Panc1 (cell line): ENCODE measurements around the gene SCUBE3. TPM values are rescaled to one million over a fixed set of nuclear protein-coding genes. Genes with fewer than 3 reads are reported as not detected.

Source experiments
- ATAC-seq: fragments of 200-7000 bp; cut with Tn5 transposase; 2 replicates; pipeline ENCODE4 v1.9.1; 2020; ENCODE audit warnings: mild to moderate bottlenecking, moderate library complexity
- BruUV-seq: library from RNA; stranded (reverse); fragments of 400-500 nt; replicated peaks from 2 replicates; lab custom pipeline; 2021; lab: Mats Ljungman, UMichigan
- CTCF ChIA-PET: fragments of 300-600 bp; sonication (Branson Sonifier 250); formaldehyde crosslinking; loops from one replicate; lab custom pipeline; 2022; ENCODE audit warnings: antibody characterized with exemption; lab: Charles Lee
- POLR2A ChIA-PET: fragments of 300-600 bp; sonication (Branson Sonifier 250); formaldehyde crosslinking; loops from one replicate; lab custom pipeline; 2022; ENCODE audit warnings: antibody characterized with exemption; lab: Charles Lee
- DNase-seq: peaks from one replicate; pipeline ENCODE4 v3.0.0-alpha.2; 2010; ENCODE audit warnings: low read depth, low spot score
- H3K27ac ChIP-seq: 2 replicates; pipeline ENCODE4 v1.5.1; 2011; ENCODE audit warnings: mild to moderate bottlenecking, low read length, inconsistent platforms
- H3K27me3 ChIP-seq: fragments of 200-500 bp; sonication (Bioruptor generic); 2 replicates; pipeline ENCODE4 v1.6.0; 2014; ENCODE audit warnings: low read length, inconsistent platforms; ENCODE audit not compliant: control insufficient read depth, insufficient read depth
- H3K36me3 ChIP-seq: fragments of 200-500 bp; sonication (Bioruptor generic); 2 replicates; pipeline ENCODE4 v1.5.1; 2014; ENCODE audit warnings: inconsistent platforms, mild to moderate bottlenecking, low read length, moderate library complexity; ENCODE audit not compliant: control insufficient read depth, insufficient read depth
- H3K4me1 ChIP-seq: 2 replicates; pipeline ENCODE4 v1.5.1; 2011; ENCODE audit warnings: inconsistent platforms, mild to moderate bottlenecking, low read length, moderate library complexity; ENCODE audit not compliant: control insufficient read depth, insufficient read depth
- H3K4me3 ChIP-seq, 2 experiments: 2 replicates each; pipeline ENCODE4 v1.5.1; 2011 to 2012; ENCODE audit warnings: low read depth in 2 of 2, low read length in 2 of 2, mild to moderate bottlenecking in 2 of 2, inconsistent platforms in 1 of 2, moderate library complexity in 1 of 2
- H3K9me3 ChIP-seq: fragments of 200-500 bp; sonication (Bioruptor generic); 2 replicates; pipeline ENCODE4 v1.5.1; 2014; ENCODE audit warnings: low read depth, mild to moderate bottlenecking, inconsistent platforms, low read length, moderate library complexity; ENCODE audit not compliant: control insufficient read depth, insufficient read depth
- POLR2AphosphoS5 ChIP-seq: IDR thresholded peaks from 2 replicates; pipeline ENCODE4 v1.6.1; 2012; ENCODE audit warnings: mild to moderate bottlenecking, low read depth, low read length, moderate library complexity
- SIN3A ChIP-seq: IDR thresholded peaks from 2 replicates; pipeline ENCODE4 v1.6.1; 2012; ENCODE audit warnings: low read depth, mild to moderate bottlenecking, low read length, moderate library complexity, borderline replicate concordance; ENCODE audit not compliant: insufficient read depth
- TCF7L2 ChIP-seq: IDR thresholded peaks from 2 replicates; pipeline ENCODE4 v1.6.1; 2011; ENCODE audit warnings: mild to moderate bottlenecking, low read depth, low read length, inconsistent platforms
- in situ Hi-C: cut with HindIII; loops from 2 replicates; pipeline ENCODE4 v1.10.0; 2016; ENCODE audit warnings: low sequenced_read_pairs, low pct_unique_long_range_greater_than_20kb
- intact Hi-C: fragments of 100-400 bp; cut with micrococcal nuclease; formaldehyde crosslinking; loops from one replicate; pipeline ENCODE4 v1.10.0; 2022; ENCODE audit not compliant: unreplicated experiment
- total RNA-seq: library from RNA; stranded (reverse); gene quantifications from one replicate; pipeline ENCODE4 v1.2.1, GENCODE V29; 2021; ENCODE audit not compliant: unreplicated experiment
- TF ChIP-seq, protein P1 (sequence below), 2 experiments: IDR thresholded peaks; 2 replicates each; pipeline ENCODE4 v1.6.1; 2011 to 2012; ENCODE audit warnings: low read depth in 2 of 2, control low read depth in 1 of 2, low read length in 1 of 2, mild to moderate bottlenecking in 1 of 2, moderate library complexity in 1 of 2; ENCODE audit not compliant: insufficient read depth in 1 of 2
- TF ChIP-seq, protein P2 (sequence below): fragments of 450-650 bp; IDR thresholded peaks from 2 replicates; pipeline ENCODE4 v1.5.1; 2017; ENCODE audit warnings: mild to moderate bottlenecking

SCUBE3 gene
- total RNA-seq, 1 experiment from 2014 or later: 1.6 TPM

DNA sequence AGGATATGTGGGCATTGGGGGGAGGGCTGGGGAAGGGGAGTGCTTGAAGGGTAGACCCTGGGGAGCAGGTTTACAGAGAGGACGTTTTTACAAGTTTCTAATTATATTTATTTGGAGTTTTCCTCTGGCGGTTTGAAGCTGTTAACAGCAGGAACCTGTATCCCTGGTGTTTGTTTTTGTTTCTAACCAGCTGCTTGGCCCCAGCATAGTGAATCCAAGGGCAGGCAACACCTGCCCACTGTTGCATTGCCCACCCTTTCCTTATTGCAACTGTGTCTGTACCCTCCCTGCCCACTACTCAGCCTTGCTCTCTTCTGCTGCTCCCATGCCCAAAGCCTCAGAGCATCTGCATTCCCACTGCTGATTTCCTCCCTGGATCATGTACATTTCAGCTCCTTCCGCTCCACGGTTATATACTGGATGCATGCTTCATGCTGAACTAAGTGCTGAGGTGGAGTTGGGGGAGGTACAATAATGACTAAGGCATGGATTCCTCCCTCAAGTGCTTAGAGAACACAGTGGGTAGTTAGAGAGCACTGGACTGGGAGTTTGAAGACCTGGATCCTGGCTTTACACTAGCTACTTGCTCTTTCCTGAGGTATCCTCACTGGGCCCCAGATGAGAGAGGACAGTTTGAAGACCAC is 6.0 kb downstream of the SCUBE3 start:
- ATAC-seq (no peak), DNase-seq (no peak)
- no peak overlapping the region for H3K27ac ChIP-seq
- BruUV-seq: no TSS peak
- POLR2A ChIA-PET: no interaction called here
- no peaks in the 10 kb centered on the region for H3K36me3 ChIP-seq
- H3K27me3 ChIP-seq: no peaks in the 10 kb centered on the region
- H3K4me1 ChIP-seq: peaks cover 9% of the 10 kb centered on the region; the same call in 1 of the 2 replicates
- TF ChIP-seq, protein P1, sequence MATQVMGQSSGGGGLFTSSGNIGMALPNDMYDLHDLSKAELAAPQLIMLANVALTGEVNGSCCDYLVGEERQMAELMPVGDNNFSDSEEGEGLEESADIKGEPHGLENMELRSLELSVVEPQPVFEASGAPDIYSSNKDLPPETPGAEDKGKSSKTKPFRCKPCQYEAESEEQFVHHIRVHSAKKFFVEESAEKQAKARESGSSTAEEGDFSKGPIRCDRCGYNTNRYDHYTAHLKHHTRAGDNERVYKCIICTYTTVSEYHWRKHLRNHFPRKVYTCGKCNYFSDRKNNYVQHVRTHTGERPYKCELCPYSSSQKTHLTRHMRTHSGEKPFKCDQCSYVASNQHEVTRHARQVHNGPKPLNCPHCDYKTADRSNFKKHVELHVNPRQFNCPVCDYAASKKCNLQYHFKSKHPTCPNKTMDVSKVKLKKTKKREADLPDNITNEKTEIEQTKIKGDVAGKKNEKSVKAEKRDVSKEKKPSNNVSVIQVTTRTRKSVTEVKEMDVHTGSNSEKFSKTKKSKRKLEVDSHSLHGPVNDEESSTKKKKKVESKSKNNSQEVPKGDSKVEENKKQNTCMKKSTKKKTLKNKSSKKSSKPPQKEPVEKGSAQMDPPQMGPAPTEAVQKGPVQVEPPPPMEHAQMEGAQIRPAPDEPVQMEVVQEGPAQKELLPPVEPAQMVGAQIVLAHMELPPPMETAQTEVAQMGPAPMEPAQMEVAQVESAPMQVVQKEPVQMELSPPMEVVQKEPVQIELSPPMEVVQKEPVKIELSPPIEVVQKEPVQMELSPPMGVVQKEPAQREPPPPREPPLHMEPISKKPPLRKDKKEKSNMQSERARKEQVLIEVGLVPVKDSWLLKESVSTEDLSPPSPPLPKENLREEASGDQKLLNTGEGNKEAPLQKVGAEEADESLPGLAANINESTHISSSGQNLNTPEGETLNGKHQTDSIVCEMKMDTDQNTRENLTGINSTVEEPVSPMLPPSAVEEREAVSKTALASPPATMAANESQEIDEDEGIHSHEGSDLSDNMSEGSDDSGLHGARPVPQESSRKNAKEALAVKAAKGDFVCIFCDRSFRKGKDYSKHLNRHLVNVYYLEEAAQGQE (IDR thresholded peaks at IDR 0.05; ENCODE audit: insufficient read depth in 1 of 2, low read depth in 2 of 2, low read length in 1 of 2): no peak
- TF ChIP-seq TCF7L2 (no peak), POLR2AphosphoS5 (no peak), SIN3A (no peak)
- TF ChIP-seq, protein P2, sequence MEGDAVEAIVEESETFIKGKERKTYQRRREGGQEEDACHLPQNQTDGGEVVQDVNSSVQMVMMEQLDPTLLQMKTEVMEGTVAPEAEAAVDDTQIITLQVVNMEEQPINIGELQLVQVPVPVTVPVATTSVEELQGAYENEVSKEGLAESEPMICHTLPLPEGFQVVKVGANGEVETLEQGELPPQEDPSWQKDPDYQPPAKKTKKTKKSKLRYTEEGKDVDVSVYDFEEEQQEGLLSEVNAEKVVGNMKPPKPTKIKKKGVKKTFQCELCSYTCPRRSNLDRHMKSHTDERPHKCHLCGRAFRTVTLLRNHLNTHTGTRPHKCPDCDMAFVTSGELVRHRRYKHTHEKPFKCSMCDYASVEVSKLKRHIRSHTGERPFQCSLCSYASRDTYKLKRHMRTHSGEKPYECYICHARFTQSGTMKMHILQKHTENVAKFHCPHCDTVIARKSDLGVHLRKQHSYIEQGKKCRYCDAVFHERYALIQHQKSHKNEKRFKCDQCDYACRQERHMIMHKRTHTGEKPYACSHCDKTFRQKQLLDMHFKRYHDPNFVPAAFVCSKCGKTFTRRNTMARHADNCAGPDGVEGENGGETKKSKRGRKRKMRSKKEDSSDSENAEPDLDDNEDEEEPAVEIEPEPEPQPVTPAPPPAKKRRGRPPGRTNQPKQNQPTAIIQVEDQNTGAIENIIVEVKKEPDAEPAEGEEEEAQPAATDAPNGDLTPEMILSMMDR: no peak
- CTCF ChIA-PET: interaction anchor here (0.7 to 0.8 kb wide), 2 partner anchors 15 to 86 kb away, joined by 3 to 4 read pairs; no protein-coding TSS in a partner anchor
- in situ Hi-C loops: no loop called here
- H3K4me3 ChIP-seq: no peak overlapping the region
- no peaks in the 10 kb centered on the region for H3K9me3 ChIP-seq
- intact Hi-C loops: no loop called here

DNA sequence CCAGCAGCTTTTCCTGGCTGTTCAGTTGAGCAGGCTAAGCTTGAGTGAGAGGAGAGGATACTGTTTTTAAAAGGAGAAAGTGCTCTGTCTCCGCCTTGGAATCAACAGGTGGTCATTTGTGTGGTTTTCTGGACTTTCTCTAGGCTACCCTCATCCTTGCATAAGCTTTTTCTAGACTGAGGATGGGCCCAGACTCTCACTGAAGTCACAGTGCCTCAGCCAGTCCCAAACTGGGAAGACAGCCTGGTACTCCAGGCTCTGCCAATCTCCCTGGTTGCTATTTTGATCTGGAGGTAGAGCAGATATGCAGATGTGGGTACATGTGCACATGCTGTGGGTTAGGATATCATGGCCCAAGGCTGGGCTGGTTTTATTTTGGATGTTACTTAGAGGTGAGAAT is 7.0 kb downstream of the SCUBE3 start:
- in situ Hi-C loops (no loop called here), intact Hi-C loops (no loop called here)
- Histone ChIP-seq H3K36me3 (no peaks in the 10 kb centered on the region), H3K27ac (no peak overlapping the region), H3K27me3 (no peaks in the 10 kb centered on the region), H3K9me3 (no peaks in the 10 kb centered on the region), H3K4me3 (no peak overlapping the region), H3K4me1 (peaks cover 4% of the 10 kb centered on the region; the same call in 1 of the 2 replicates)
- TF ChIP-seq POLR2AphosphoS5: no peak
- TF ChIP-seq, protein P1 (IDR thresholded peaks at IDR 0.05; ENCODE audit: insufficient read depth in 1 of 2, low read depth in 2 of 2, low read length in 1 of 2): no peak
- no peak for TF ChIP-seq SIN3A
- no peak for TF ChIP-seq TCF7L2
- DNase-seq (no peak), ATAC-seq (no peak)
- POLR2A ChIA-PET: no interaction called here
- CTCF ChIA-PET: interaction anchor here (0.6 kb wide), 1 partner anchor 441 kb away, joined by 3 read pairs; no protein-coding TSS in a partner anchor
- BruUV-seq: no TSS peak
